Colon (tissue), 2 donors: ENCODE results near the gene DGKZ.
"Not testable (repeated sequence)": the region's sequence is repeated elsewhere in the genome, so short reads cannot be mapped to it uniquely, and the experiment has no call there.

Experiments used
- FAIRE-seq: peaks from 2 replicates; lab custom pipeline; 2012; peaks lifted over from hg19 to GRCh38; lab: Jason Lieb, UNC
- donor health status: control.
- donor health status: control.

DGKZ gene

GRCh38 chr11:46367916-46368267, 20.6 kb downstream of the DGKZ start:
- FAIRE-seq: no peak

- no peak for FAIRE-seq
Observed at GRCh38 chr11:46369458-46370152, 22.3 kb downstream of the DGKZ start.

GRCh38 chr11:46370253-46370652, 23.0 kb downstream of the DGKZ start:
- no peak for FAIRE-seq

- FAIRE-seq: not testable (repeated sequence)
Observed at GRCh38 chr11:46371262-46371661, 24.0 kb downstream of the DGKZ start.

- no peak for FAIRE-seq
Observed at GRCh38 chr11:46372086-46372485, 24.8 kb downstream of the DGKZ start.

- not testable (repeated sequence) for FAIRE-seq
Observed at GRCh38 chr11:46372501-46372900, 25.2 kb downstream of the DGKZ start.

- no peak for FAIRE-seq
Observed at GRCh38 chr11:46373787-46374740, 26.8 kb downstream of the DGKZ start.

- FAIRE-seq: no peak
Observed at GRCh38 chr11:46374815-46375214, 27.6 kb downstream of the DGKZ start.

GRCh38 chr11:46375392-46376101, 28.3 kb downstream of the DGKZ start:
- FAIRE-seq: no peak

GRCh38 chr11:46376258-46377050, 29.2 kb downstream of the DGKZ start:
- no peak for FAIRE-seq

- FAIRE-seq: no peak
Observed at GRCh38 chr11:46377290-46377689, 30.0 kb downstream of the DGKZ start.

- no peak for FAIRE-seq
Observed at GRCh38 chr11:46377831-46378230, 30.6 kb downstream of the DGKZ start.

GRCh38 chr11:46378296-46378695, 31.0 kb downstream of the DGKZ start:
- FAIRE-seq: no peak

GRCh38 chr11:46378811-46379481, 31.7 kb downstream of the DGKZ start:
- no peak for FAIRE-seq

GRCh38 chr11:46379482-46380293, 32.4 kb downstream of the DGKZ start:
- FAIRE-seq: not testable (repeated sequence)

GRCh38 chr11:46380340-46381047, 33.2 kb downstream of the DGKZ start:
- FAIRE-seq: no peak

GRCh38 chr11:46381048-46381818, 34.0 kb downstream of the DGKZ start, which contains the start of gene MDK:
Gene MDK (plus strand): TSS chr11:46381669. CDS start chr11:46382058, 389 bp downstream.
- no peak for FAIRE-seq

- FAIRE-seq: no peak
Observed at GRCh38 chr11:46381819-46382645, 34.8 kb downstream of the DGKZ start.
